ENCODE data around the gene NRDC. TPM values are rescaled to one million over a fixed set of nuclear protein-coding genes. Genes with fewer than 3 reads are reported as not detected.

NRDC gene
- total and polyA plus RNA-seq, 2 of the 8 experiments (the other 6 are each of a cell fraction or from before 2014, with no cell fraction given), result 70.2 to 182 TPM

- H4K20me1 ChIP-seq (replicated peaks in 1 of 2; ENCODE audit: control insufficient read depth in 1 of 2, insufficient read depth in 2 of 2, low read length in 2 of 2), result peaks cover 0 to 3% of the 10 kb centered on the region in 2 experiments
Observed at GRCh38 chr1:51871351-51871975, 7.1 kb downstream of the NRDC start.

More at GRCh38 chr1:51871351-51871975, 7.1 kb downstream of the NRDC start:
- Histone ChIP-seq H3K9me3 (ENCODE audit: insufficient read depth in 2 of 2, low read depth in 1 of 2, low read length in 1 of 2) (no peaks in the 10 kb centered on the region), H2BK15ac (ENCODE audit: low read length) (no peak overlapping the region), H2BK5ac (ENCODE audit: low read depth, low read length) (no peak overlapping the region), H2BK12ac (ENCODE audit: low read depth, low read length) (no peak overlapping the region), H2AFZ (ENCODE audit: low read length) (no peak overlapping the region), H3K79me2 (ENCODE audit: control insufficient read depth in 1 of 2, insufficient read depth in 2 of 2, low read length in 2 of 2) (peaks cover 8 to 98% of the 10 kb centered on the region in 2 experiments), H3K18ac (ENCODE audit: extremely low read depth, low read length) (no peak overlapping the region), H3K4me1 (replicated peaks in 1 of 4; ENCODE audit: control insufficient read depth in 3 of 4, insufficient read depth in 4 of 4, low read length in 3 of 4) (peaks cover 0 to 3% (median 0%) of the 10 kb centered on the region in 4 experiments; a peak in 2 of 7 replicates), H4K5ac (ENCODE audit: insufficient read length, low read depth, low read length) (no peak overlapping the region), H4K8ac (ENCODE audit: extremely low read depth, insufficient read depth, low read length) (no peak overlapping the region), H2BK120ac (replicated peaks; ENCODE audit: low read depth, low read length) (no peak overlapping the region), H3K36me3 (ENCODE audit: control insufficient read depth in 2 of 4, insufficient read depth in 4 of 4, low read length in 3 of 4) (no peaks in the 10 kb centered on the region; a peak in 1 of 8 replicates), H2AK5ac (ENCODE audit: low read depth, low read length) (no peak overlapping the region), H3K23ac (ENCODE audit: insufficient read length) (no peak overlapping the region), H3K56ac (replicated peaks; ENCODE audit: insufficient read length, low read depth, low read length) (no peak overlapping the region), H3K4me2 (ENCODE audit: insufficient read depth in 1 of 2, low read depth in 2 of 2, low read length in 2 of 2) (no peak overlapping the region), H3K9ac (replicated peaks in 1 of 4; ENCODE audit: extremely low read depth in 1 of 4, low read depth in 3 of 4, low read length in 3 of 4) (no peak overlapping the region), H4K91ac (replicated peaks; ENCODE audit: insufficient read length, low read length) (no peak overlapping the region), H3K79me1 (ENCODE audit: low read depth, low read length) (peaks cover 3% of the 10 kb centered on the region; the same call in 1 of the 2 replicates), H2BK20ac (ENCODE audit: low read length) (no peak overlapping the region), H3K23me2 (ENCODE audit: low read depth, low read length) (no peaks in the 10 kb centered on the region), H3K4me3 (ENCODE audit: extremely low read depth in 1 of 4, insufficient read depth in 2 of 4, low read depth in 3 of 4, low read length in 4 of 4) (no peak overlapping the region), H3K14ac (ENCODE audit: insufficient read length) (no peak overlapping the region), H3K4ac (replicated peaks; ENCODE audit: insufficient read length, low read depth, low read length) (no peak overlapping the region), H3K27me3 (replicated peaks in 1 of 4; ENCODE audit: control insufficient read depth in 3 of 4, extremely low read depth in 1 of 4, insufficient read depth in 3 of 4, low read length in 3 of 4) (no peaks in the 10 kb centered on the region), H3K27ac (ENCODE audit: low read depth, low read length) (no peak overlapping the region)
- POLR2A ChIA-PET (ENCODE audit: partially characterized antibody), result interaction anchor here (0.9 to 4.4 kb wide), 5 partner anchors 8 to 26 kb away, joined by 3 to 17 read pairs (median 5); partner anchors contain the start of gene NRDC
- FAIRE-seq, result no peak
- DNase-seq (ENCODE audit: low read depth in 1 of 2, low spot score in 2 of 2), result no peak
- WGBS, 2 experiments (ENCODE audit: extremely low coverage in 1 of 2, insufficient coverage in 1 of 2, insufficient read length in 1 of 2, insufficient replicate concordance in 2 of 2, low coverage in 1 of 2, low lambda C conversion rate in 2 of 2, missing lambda C conversion rate in 1 of 2), result 92% methylated on average over 6 of the region's 6 CpGs; no CpG with 5 or more reads in 1 of the 2 experiments
- TF ChIP-seq HDAC6 (IDR thresholded peaks at IDR 0.05; ENCODE audit: low read depth, low read length), result no peak
- no peak for TF ChIP-seq BCL11A (IDR thresholded peaks at IDR 0.05; ENCODE audit: low read depth in 2 of 2, low read length in 2 of 2)
- CTCF ChIA-PET (ENCODE audit: partially characterized antibody), result interaction anchor here (1.2 kb wide), 1 partner anchor 10 kb away, joined by 4 read pairs; no protein-coding TSS in a partner anchor

All from H1 (cell line).